H1 (cell line): ENCODE data around the gene GLO1. TPM values are rescaled to one million over a fixed set of nuclear protein-coding genes. Genes with fewer than 3 reads are reported as not detected.

Source experiments
- CTCF ChIA-PET: fragments of 300-600 bp; sonication (Branson Sonifier 250); formaldehyde crosslinking; loops from one replicate; lab custom pipeline; 2021; ENCODE audit not compliant: partially characterized antibody; lab: Charles Lee
- POLR2A ChIA-PET: fragments of 300-600 bp; sonication (Branson Sonifier 250); formaldehyde crosslinking; loops from one replicate; lab custom pipeline; 2021; ENCODE audit warnings: inconsistent platforms; ENCODE audit not compliant: partially characterized antibody; lab: Charles Lee
- DNase-seq, 2 experiments: peaks; one replicate each; pipeline versions ENCODE4 v3.0.0 to v3.0.0-alpha.2; 2010 to 2022; ENCODE audit warnings: low spot score in 2 of 2, low read depth in 1 of 2, mixed read lengths in 1 of 2
- FAIRE-seq: peaks from 2 replicates; lab custom pipeline; 2011; peaks lifted over from hg19 to GRCh38; lab: Jason Lieb, UNC
- H2AFZ ChIP-seq: 2 replicates; pipeline ENCODE4 v1.8.1; 2012; ENCODE audit warnings: low read length, inconsistent platforms
- H2AK5ac ChIP-seq: 2 replicates; pipeline ENCODE4 v1.6.1; 2013; ENCODE audit warnings: low read depth, low read length
- H2BK120ac ChIP-seq: replicated peaks from 2 replicates; pipeline ENCODE3; 2013; ENCODE audit warnings: low read depth, low read length, inconsistent platforms
- H2BK12ac ChIP-seq: 2 replicates; pipeline ENCODE4 v1.6.1; 2013; ENCODE audit warnings: low read depth, low read length
- H2BK15ac ChIP-seq: 2 replicates; pipeline ENCODE4 v1.6.1; 2013; ENCODE audit warnings: low read length
- H2BK20ac ChIP-seq: 2 replicates; pipeline ENCODE4 v1.6.1; 2013; ENCODE audit warnings: low read length
- H2BK5ac ChIP-seq: 2 replicates; pipeline ENCODE4 v1.6.1; 2013; ENCODE audit warnings: low read depth, low read length
- H3K14ac ChIP-seq: 2 replicates; pipeline ENCODE4 v1.6.1; 2013; ENCODE audit warnings: inconsistent platforms; ENCODE audit not compliant: insufficient read length
- H3K18ac ChIP-seq: 2 replicates; pipeline ENCODE4 v1.6.1; 2013; ENCODE audit warnings: low read length; ENCODE audit errors: extremely low read depth
- H3K23ac ChIP-seq: 2 replicates; pipeline ENCODE4 v1.6.1; 2013; ENCODE audit warnings: inconsistent platforms; ENCODE audit not compliant: insufficient read length
- H3K23me2 ChIP-seq: 2 replicates; pipeline ENCODE4 v1.6.1; 2013; ENCODE audit warnings: low read depth, low read length
- H3K27ac ChIP-seq: 2 replicates; pipeline ENCODE4 v1.6.1; 2011; ENCODE audit warnings: low read depth, low read length, inconsistent platforms
- H3K27me3 ChIP-seq, 4 experiments: replicated peaks in 1 of 4; 1 replicate in 1 of 4; 2 replicates in 3 of 4; pipeline versions ENCODE4 v1.6.1 to v1.8.1; 2011 to 2013; ENCODE audit warnings: low read length in 3 of 4, mild to moderate bottlenecking in 3 of 4, inconsistent platforms in 2 of 4, mixed read lengths in 2 of 4, moderate library complexity in 1 of 4; ENCODE audit not compliant: control insufficient read depth in 3 of 4, insufficient read depth in 3 of 4; ENCODE audit errors: extremely low read depth in 1 of 4
- H3K36me3 ChIP-seq, 4 experiments: 2 replicates each; pipeline versions ENCODE4 v1.6.1 to v1.8.1; 2011 to 2013; ENCODE audit warnings: mild to moderate bottlenecking in 4 of 4, low read length in 3 of 4, moderate library complexity in 2 of 4, control low read depth in 1 of 4, inconsistent platforms in 1 of 4; ENCODE audit not compliant: insufficient read depth in 4 of 4, control insufficient read depth in 2 of 4
- H3K4ac ChIP-seq: replicated peaks from 2 replicates; pipeline ENCODE3; 2013; ENCODE audit warnings: low read length, low read depth, mixed read lengths, inconsistent platforms; ENCODE audit not compliant: insufficient read length
- H3K4me1 ChIP-seq, 4 experiments: replicated peaks in 1 of 4; 1 replicate in 1 of 4; 2 replicates in 3 of 4; pipeline versions ENCODE4 v1.6.1 to v1.8.1; 2011 to 2013; ENCODE audit warnings: low read length in 3 of 4, inconsistent platforms in 2 of 4, mixed read lengths in 1 of 4; ENCODE audit not compliant: insufficient read depth in 4 of 4, control insufficient read depth in 3 of 4
- H3K4me2 ChIP-seq, 2 experiments: 2 replicates each; pipeline versions ENCODE4 v1.6.1 to v1.8.1; 2011 to 2013; ENCODE audit warnings: low read depth in 2 of 2, low read length in 2 of 2, control low read depth in 1 of 2, inconsistent platforms in 1 of 2, mild to moderate bottlenecking in 1 of 2; ENCODE audit not compliant: insufficient read depth in 1 of 2
- H3K4me3 ChIP-seq, 4 experiments: fragments of 200-600, 300-600 bp in 1 of 4; sonication (generic), shearing (Covaris generic), sonication (Bioruptor Twin) in 1 of 4; 2 replicates each; pipeline versions ENCODE4 v1.5.1 to v1.8.1; 2011 to 2016; ENCODE audit warnings: low read length in 4 of 4, low read depth in 3 of 4, control low read depth in 2 of 4, inconsistent platforms in 2 of 4, mild to moderate bottlenecking in 2 of 4, mixed read lengths in 1 of 4, moderate library complexity in 1 of 4; ENCODE audit not compliant: insufficient read depth in 2 of 4; ENCODE audit errors: extremely low read depth in 1 of 4
- H3K56ac ChIP-seq: replicated peaks from 2 replicates; pipeline ENCODE3; 2013; ENCODE audit warnings: low read depth, mild to moderate bottlenecking, mixed read lengths, low read length, inconsistent platforms; ENCODE audit not compliant: insufficient read length
- H3K79me1 ChIP-seq: 2 replicates; pipeline ENCODE4 v1.6.1; 2013; ENCODE audit warnings: low read depth, low read length, control low read depth
- H3K79me2 ChIP-seq, 2 experiments: 2 replicates each; pipeline versions ENCODE4 v1.6.1 to v1.8.1; 2012 to 2013; ENCODE audit warnings: low read length in 2 of 2, mild to moderate bottlenecking in 2 of 2, inconsistent platforms in 1 of 2; ENCODE audit not compliant: insufficient read depth in 2 of 2, control insufficient read depth in 1 of 2
- H3K9ac ChIP-seq, 4 experiments: replicated peaks in 1 of 4; 1 replicate in 1 of 4; 2 replicates in 3 of 4; pipeline versions ENCODE4 v1.6.1 to v1.8.1; 2011 to 2013; ENCODE audit warnings: low read depth in 3 of 4, low read length in 3 of 4, control low read depth in 2 of 4, mild to moderate bottlenecking in 2 of 4, moderate library complexity in 2 of 4, inconsistent platforms in 1 of 4; ENCODE audit errors: extremely low read depth in 1 of 4
- H3K9me3 ChIP-seq, 2 experiments: 2 replicates each; pipeline versions ENCODE4 v1.6.1 to v1.8.1; 2012 to 2013; ENCODE audit warnings: mild to moderate bottlenecking in 2 of 2, moderate library complexity in 2 of 2, control low read depth in 1 of 2, inconsistent platforms in 1 of 2, low read depth in 1 of 2, low read length in 1 of 2, mixed read lengths in 1 of 2; ENCODE audit not compliant: insufficient read depth in 2 of 2
- H4K20me1 ChIP-seq, 2 experiments: replicated peaks in 1 of 2; 2 replicates each; pipeline versions ENCODE3 to v1.8.1; 2011 to 2013; ENCODE audit warnings: inconsistent platforms in 2 of 2, low read length in 2 of 2, mild to moderate bottlenecking in 1 of 2; ENCODE audit not compliant: insufficient read depth in 2 of 2, control insufficient read depth in 1 of 2
- H4K5ac ChIP-seq: 2 replicates; pipeline ENCODE4 v1.6.1; 2013; ENCODE audit warnings: low read length, low read depth, mixed read lengths, inconsistent platforms; ENCODE audit not compliant: insufficient read length
- H4K8ac ChIP-seq: 2 replicates; pipeline ENCODE4 v1.8.0; 2013; ENCODE audit warnings: mild to moderate bottlenecking, moderate library complexity, low read length, inconsistent platforms; ENCODE audit not compliant: insufficient read depth; ENCODE audit errors: extremely low read depth
- H4K91ac ChIP-seq: replicated peaks from 2 replicates; pipeline ENCODE3; 2013; ENCODE audit warnings: low read length, mixed read lengths, inconsistent platforms; ENCODE audit not compliant: insufficient read length
- KDM4A ChIP-seq: IDR thresholded peaks from one replicate; pipeline ENCODE4 v1.7.1; 2012; ENCODE audit warnings: low read depth, mild to moderate bottlenecking, moderate library complexity, low read length, inconsistent platforms; ENCODE audit not compliant: severe bottlenecking
- PHF8 ChIP-seq: fragments of 200-600 bp; sonication (generic); conservative IDR thresholded peaks from 2 replicates; pipeline ENCODE4 v1.7.1; 2012; ENCODE audit warnings: low read depth, mild to moderate bottlenecking, inconsistent platforms, low read length, moderate library complexity
- ZNF274 ChIP-seq: IDR thresholded peaks from 2 replicates; pipeline ENCODE4 v1.7.0; 2012; ENCODE audit warnings: low read length, borderline replicate concordance; ENCODE audit errors: extremely low read depth
- WGBS, 2 experiments: shearing (Covaris generic) in 1 of 2; methylation state at CpG; one replicate each; pipeline versions ENCODE4 v1.1.6 to v1.1.7; 2013 to 2015; ENCODE audit warnings: low lambda C conversion rate in 2 of 2, mixed read lengths in 2 of 2, inconsistent platforms in 1 of 2, low coverage in 1 of 2, missing lambda C conversion rate in 1 of 2; ENCODE audit not compliant: insufficient replicate concordance in 2 of 2, insufficient coverage in 1 of 2, insufficient read length in 1 of 2; ENCODE audit errors: extremely low coverage in 1 of 2, missing lambda C conversion rate in 1 of 2; 5-methylcytosine and 5-hydroxymethylcytosine counted together
- polyA plus RNA-seq, 7 experiments: library from polyadenylated mRNA; depleted of rRNA in 3 of 7; stranded (reverse) in 5 of 7; unstranded in 2 of 7; fragments of >200 nt in 5 of 7; fragments of 200-250 nt in 2 of 7; gene quantifications; 1 replicate in 5 of 7; 2 replicates in 1 of 7; 4 replicates in 1 of 7; pipeline versions ENCODE4 v1.2.1 to v1.2.3, GENCODE V29; 2011 to 2013; ENCODE audit warnings: missing spikeins in 2 of 7, mixed read lengths in 2 of 7
- total RNA-seq: library from RNA; stranded (reverse); fragmentation: NEBNext Ultra II Directional; extraction: Animal tissue kit (Norgen Biotek cat#: 25700); gene quantifications from 2 replicates; pipeline ENCODE4 v1.2.1, GENCODE V29; 2021
- TF ChIP-seq, protein P1 (sequence below): IDR thresholded peaks from 2 replicates; pipeline ENCODE4 v1.6.1; 2012; ENCODE audit warnings: inconsistent platforms

The GLO1 gene
- total and polyA plus RNA-seq, 2 of the 8 experiments (the other 6 are each of a cell fraction or from before 2014, with no cell fraction given) = 104 to 170 TPM

DNA sequence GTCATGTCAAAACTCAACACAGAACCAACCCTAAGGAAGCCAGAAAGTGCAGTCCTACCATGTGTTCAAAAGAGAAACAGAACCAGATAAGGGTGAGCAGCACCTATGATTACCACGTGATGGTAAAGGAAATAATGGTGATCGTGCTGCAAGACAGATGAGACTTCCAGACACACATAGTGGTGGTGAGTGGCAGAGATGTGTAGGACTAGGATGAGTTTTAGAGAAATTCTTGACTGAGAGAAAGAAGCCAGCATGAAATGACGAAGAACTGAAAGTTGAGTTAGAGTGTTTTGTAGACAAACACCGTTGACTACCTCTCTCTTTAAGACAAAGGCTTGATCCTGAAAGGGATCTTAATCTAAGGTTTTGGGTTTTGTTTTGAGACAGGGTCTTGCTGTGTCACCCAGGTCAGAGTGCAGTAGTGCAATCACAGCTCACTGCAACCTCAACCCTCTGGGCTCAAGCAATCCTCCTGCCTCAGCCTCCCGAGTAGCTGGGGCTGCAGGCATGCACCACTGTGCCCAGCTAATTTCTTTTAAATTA, 52.7 kb downstream of the GLO1 start:
- Histone ChIP-seq H3K14ac (no peak overlapping the region), H3K79me1 (no peaks in the 10 kb centered on the region; the same call in 1 of the 2 replicates), H3K23me2 (no peaks in the 10 kb centered on the region), H2BK20ac (no peak overlapping the region), H2AFZ (no peak overlapping the region), H3K27ac (no peak overlapping the region), H3K23ac (no peak overlapping the region), H3K79me2 (no peaks in the 10 kb centered on the region), H2BK120ac (no peak overlapping the region), H3K27me3 (no peaks in the 10 kb centered on the region), H2BK15ac (no peak overlapping the region), H3K4me1 (peaks cover 0 to 4% (median 2%) of the 10 kb centered on the region in 4 experiments; a peak in 2 of 7 replicates), H3K4me3 (no peak overlapping the region), H3K4me2 (no peak overlapping the region), H2AK5ac (no peak overlapping the region), H4K91ac (no peak overlapping the region), H2BK12ac (no peak overlapping the region), H3K9me3 (no peaks in the 10 kb centered on the region), H2BK5ac (no peak overlapping the region)
- 92% methylated on average over 5 of the region's 5 CpGs; no CpG with 5 or more reads in 1 of the 2 experiments for WGBS, 2 experiments
- ChIA-PET CTCF (interaction anchor here (1.1 kb wide), 1 partner anchor 23 kb away, joined by 3 read pairs; no protein-coding TSS in a partner anchor), POLR2A (no interaction called here)
- TF ChIP-seq KDM4A (no peak), PHF8 (no peak), ZNF274 (no peak)
- TF ChIP-seq, protein P1, sequence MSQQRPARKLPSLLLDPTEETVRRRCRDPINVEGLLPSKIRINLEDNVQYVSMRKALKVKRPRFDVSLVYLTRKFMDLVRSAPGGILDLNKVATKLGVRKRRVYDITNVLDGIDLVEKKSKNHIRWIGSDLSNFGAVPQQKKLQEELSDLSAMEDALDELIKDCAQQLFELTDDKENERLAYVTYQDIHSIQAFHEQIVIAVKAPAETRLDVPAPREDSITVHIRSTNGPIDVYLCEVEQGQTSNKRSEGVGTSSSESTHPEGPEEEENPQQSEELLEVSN = no peak
- TF ChIP-seq, all 59 proteins: peak for 0
- H3K36me3 ChIP-seq = no peaks in the 10 kb centered on the region
- H4K20me1 ChIP-seq = peaks cover 0 to 2% of the 10 kb centered on the region in 2 experiments
- H4K8ac ChIP-seq = no peak overlapping the region
- no peak for FAIRE-seq
- no peak for DNase-seq
- H4K5ac ChIP-seq = no peak overlapping the region
- H3K4ac ChIP-seq = no peak overlapping the region
- no peak overlapping the region for H3K18ac ChIP-seq
- no peak overlapping the region for H3K9ac ChIP-seq
- H3K56ac ChIP-seq = no peak overlapping the region
